ENCODE measurements around the gene CYTH3.
A peak's percentile ranks its signal among the peaks of the same experiment; 100 is the strongest.

CYTH3 gene

DNA sequence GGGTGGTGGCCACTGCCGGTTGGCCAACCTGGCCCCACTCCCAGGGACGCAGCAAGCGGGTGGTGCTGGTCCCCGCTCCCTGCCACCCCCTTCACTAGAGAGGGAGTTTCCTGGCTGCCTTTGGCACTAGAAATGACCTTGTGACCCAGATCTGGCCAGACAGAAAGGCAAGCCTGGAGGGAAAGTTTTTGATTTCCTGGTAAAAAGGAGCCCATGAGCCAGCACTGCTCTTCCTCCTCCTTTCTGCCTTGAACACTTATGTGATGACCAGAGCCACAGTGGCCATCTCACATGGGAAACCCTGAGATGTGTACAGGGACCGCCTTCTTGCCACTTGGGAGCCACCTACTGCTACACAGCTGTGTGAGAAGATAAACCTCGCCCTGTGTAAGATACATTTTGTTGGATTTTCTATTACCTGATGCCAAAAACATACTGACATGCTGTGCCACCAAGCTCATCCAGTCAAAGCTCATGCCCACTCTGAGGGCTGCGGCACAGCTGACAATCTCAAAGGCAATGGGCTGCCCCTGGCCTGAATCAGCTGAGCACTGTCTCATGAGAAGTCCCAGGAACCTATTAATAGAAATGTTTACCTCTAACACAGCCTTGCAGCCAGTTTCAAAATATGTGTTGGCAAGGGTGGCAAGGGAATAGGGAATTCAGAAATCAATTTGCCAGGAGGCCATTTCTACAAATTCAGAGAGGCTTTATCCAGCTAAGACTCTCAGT is 94.0 kb downstream of the CYTH3 start:
- H3K36me3 ChIP-seq (ENCODE audit: low read depth): peaks cover 52% of the 10 kb centered on the region
- H3K27me3 ChIP-seq (ENCODE audit: insufficient read depth, poor library complexity, severe bottlenecking): no peaks in the 10 kb centered on the region
- DNase-seq (ENCODE audit: low spot score): no peak
- H3K4me3 ChIP-seq (ENCODE audit: severe bottlenecking): no peak overlapping the region
- H3K27ac ChIP-seq (ENCODE audit: poor library complexity, severe bottlenecking): no peak overlapping the region
- peaks cover 11% of the 10 kb centered on the region for H3K4me1 ChIP-seq (ENCODE audit: insufficient read depth, poor library complexity, severe bottlenecking)
- TF ChIP-seq, protein P1, sequence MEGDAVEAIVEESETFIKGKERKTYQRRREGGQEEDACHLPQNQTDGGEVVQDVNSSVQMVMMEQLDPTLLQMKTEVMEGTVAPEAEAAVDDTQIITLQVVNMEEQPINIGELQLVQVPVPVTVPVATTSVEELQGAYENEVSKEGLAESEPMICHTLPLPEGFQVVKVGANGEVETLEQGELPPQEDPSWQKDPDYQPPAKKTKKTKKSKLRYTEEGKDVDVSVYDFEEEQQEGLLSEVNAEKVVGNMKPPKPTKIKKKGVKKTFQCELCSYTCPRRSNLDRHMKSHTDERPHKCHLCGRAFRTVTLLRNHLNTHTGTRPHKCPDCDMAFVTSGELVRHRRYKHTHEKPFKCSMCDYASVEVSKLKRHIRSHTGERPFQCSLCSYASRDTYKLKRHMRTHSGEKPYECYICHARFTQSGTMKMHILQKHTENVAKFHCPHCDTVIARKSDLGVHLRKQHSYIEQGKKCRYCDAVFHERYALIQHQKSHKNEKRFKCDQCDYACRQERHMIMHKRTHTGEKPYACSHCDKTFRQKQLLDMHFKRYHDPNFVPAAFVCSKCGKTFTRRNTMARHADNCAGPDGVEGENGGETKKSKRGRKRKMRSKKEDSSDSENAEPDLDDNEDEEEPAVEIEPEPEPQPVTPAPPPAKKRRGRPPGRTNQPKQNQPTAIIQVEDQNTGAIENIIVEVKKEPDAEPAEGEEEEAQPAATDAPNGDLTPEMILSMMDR (IDR thresholded peaks at IDR 0.05; ENCODE audit: poor library complexity, severe bottlenecking): no peak
- no peak for ATAC-seq (ENCODE audit: low read depth)
- H3K9me3 ChIP-seq (ENCODE audit: severe bottlenecking): no peaks in the 10 kb centered on the region

DNA sequence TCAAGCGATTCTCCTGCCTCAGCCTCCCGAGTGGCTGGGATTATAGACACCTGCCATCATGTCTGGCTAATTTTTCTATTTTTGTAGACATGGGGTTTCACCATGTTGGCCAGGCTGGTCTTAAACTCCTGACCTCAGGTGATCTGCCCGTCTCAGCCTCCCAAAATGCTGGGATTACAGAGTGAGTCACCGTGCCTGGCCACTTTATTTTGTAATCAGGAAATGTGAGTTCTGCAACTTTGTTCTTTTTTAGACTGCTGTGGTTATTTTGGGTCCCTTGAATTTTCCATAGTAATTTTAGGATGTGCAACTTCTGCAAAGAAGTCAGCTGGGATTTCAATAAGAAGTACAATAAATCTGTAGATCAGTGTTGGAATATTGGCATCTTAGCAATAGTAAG is 96.8 kb downstream of the CYTH3 start:
- H3K4me3 ChIP-seq (ENCODE audit: severe bottlenecking): no peak overlapping the region
- ATAC-seq (ENCODE audit: low read depth) (peak; percentile 69), DNase-seq (ENCODE audit: low spot score) (no peak)
- no peak overlapping the region for H3K27ac ChIP-seq (ENCODE audit: poor library complexity, severe bottlenecking)
- peaks cover 56% of the 10 kb centered on the region for H3K36me3 ChIP-seq (ENCODE audit: low read depth)
- H3K9me3 ChIP-seq (ENCODE audit: severe bottlenecking): no peaks in the 10 kb centered on the region
- peaks cover 11% of the 10 kb centered on the region for H3K4me1 ChIP-seq (ENCODE audit: insufficient read depth, poor library complexity, severe bottlenecking)
- H3K27me3 ChIP-seq (ENCODE audit: insufficient read depth, poor library complexity, severe bottlenecking): no peaks in the 10 kb centered on the region
- TF ChIP-seq, protein P1 (IDR thresholded peaks at IDR 0.05; ENCODE audit: poor library complexity, severe bottlenecking): no peak

DNA sequence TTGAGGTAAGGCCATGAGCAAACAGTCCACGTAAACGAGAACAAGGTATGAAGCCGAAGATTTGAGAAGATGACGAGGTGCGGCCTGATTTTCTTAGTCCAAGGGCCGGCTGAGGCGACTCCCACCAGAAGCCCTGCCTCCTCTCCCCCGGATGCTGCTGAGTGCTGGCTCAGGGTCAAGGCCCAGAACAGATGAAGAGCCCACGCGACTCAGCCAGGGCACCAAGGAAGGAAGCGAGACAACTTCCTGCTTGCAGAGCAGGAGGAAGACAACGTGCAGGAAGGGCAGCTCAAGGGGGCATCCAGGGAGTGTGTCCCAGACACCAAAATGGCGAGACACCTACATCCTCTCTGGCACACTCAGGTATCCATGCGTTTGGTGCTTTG is 99.5 kb downstream of the CYTH3 start:
- Histone ChIP-seq H3K9me3 (ENCODE audit: severe bottlenecking) (no peaks in the 10 kb centered on the region), H3K27ac (ENCODE audit: poor library complexity, severe bottlenecking) (no peak overlapping the region), H3K36me3 (ENCODE audit: low read depth) (peaks cover 63% of the 10 kb centered on the region), H3K4me3 (ENCODE audit: severe bottlenecking) (no peak overlapping the region), H3K4me1 (ENCODE audit: insufficient read depth, poor library complexity, severe bottlenecking) (peaks cover 11% of the 10 kb centered on the region), H3K27me3 (ENCODE audit: insufficient read depth, poor library complexity, severe bottlenecking) (no peaks in the 10 kb centered on the region)
- DNase-seq (ENCODE audit: low spot score): no peak
- TF ChIP-seq, protein P1 (IDR thresholded peaks at IDR 0.05; ENCODE audit: poor library complexity, severe bottlenecking): no peak
- no peak for ATAC-seq (ENCODE audit: low read depth)

DNA sequence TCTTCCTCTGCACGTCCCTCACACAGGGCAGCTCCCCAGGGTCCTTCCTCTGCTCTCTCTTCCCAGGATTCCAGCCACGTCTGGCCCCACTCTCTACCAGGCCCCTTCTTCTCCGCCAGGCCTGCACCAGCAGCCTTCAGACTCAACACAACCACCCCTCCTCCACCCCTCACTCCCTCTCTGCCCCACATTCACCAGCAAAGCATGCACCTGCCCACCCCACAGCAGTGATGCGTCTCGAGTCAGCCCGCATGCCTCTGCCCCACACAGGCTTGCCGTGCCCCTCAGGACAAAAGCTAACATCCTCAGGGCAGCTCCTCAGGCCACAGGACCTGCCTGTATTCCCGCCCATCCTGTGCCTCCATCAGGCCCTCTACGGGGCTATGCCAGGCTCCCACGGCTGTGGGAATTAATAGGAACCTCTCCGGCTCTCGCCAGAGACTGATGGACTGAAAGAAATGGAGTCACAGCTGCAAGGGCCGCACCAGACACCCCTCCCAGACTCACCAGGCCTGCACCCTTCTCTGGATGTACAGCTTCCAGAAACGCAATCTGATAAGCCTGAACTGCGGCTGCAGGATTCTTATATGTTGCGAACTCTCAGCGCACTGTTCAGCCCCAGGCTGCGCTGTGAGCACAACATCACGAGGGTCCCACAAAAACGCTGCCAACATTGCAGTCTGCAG is 100.1 kb downstream of the CYTH3 start:
- peaks cover 59% of the 10 kb centered on the region for H3K36me3 ChIP-seq (ENCODE audit: low read depth)
- ATAC-seq (ENCODE audit: low read depth) (no peak), DNase-seq (ENCODE audit: low spot score) (no peak)
- no peaks in the 10 kb centered on the region for H3K27me3 ChIP-seq (ENCODE audit: insufficient read depth, poor library complexity, severe bottlenecking)
- H3K4me1 ChIP-seq (ENCODE audit: insufficient read depth, poor library complexity, severe bottlenecking): peaks cover 11% of the 10 kb centered on the region
- H3K27ac ChIP-seq (ENCODE audit: poor library complexity, severe bottlenecking): no peak overlapping the region
- H3K4me3 ChIP-seq (ENCODE audit: severe bottlenecking): no peak overlapping the region
- H3K9me3 ChIP-seq (ENCODE audit: severe bottlenecking): no peaks in the 10 kb centered on the region
- TF ChIP-seq, protein P1 (IDR thresholded peaks at IDR 0.05; ENCODE audit: poor library complexity, severe bottlenecking): no peak

Data from RWPE2 (cell line).